Stomach (tissue), 9 donors: ENCODE measurements around the gene EEIG1. TPM values are rescaled to one million over a fixed set of nuclear protein-coding genes. Genes with fewer than 3 reads are reported as not detected.

Experiments
- DNase-seq, 2 donors: peaks; one replicate each; pipeline versions ENCODE4 v3.0.0 to v3.0.0-alpha.2; 2013 to 2019
- H3K27ac ChIP-seq, 5 donors: fragments of 200-600 bp in 4 of 5; sonication (generic) in 4 of 5; one replicate each; pipeline ENCODE4 v1.5.1; 2013 to 2019; ENCODE audit warnings: mild to moderate bottlenecking in 1 of 5, moderate library complexity in 1 of 5
- H3K27me3 ChIP-seq, 3 donors: fragments of 200-600 bp; sonication (generic); one replicate each; pipeline ENCODE4 v1.5.1; 2017 to 2019; ENCODE audit warnings: mixed run types in 1 of 3
- H3K36me3 ChIP-seq, 4 donors: fragments of 200-600 bp; sonication (generic); 1 replicate in 3 of 4; 2 replicates in 1 of 4; pipeline ENCODE4 v1.5.1; 2016 to 2019
- H3K4me1 ChIP-seq, 4 donors: fragments of 200-600 bp; sonication (generic); one replicate each; pipeline ENCODE4 v1.5.1; 2016 to 2019
- H3K4me3 ChIP-seq, 4 donors: fragments of 200-600 bp; sonication (generic) in 3 of 4; one replicate each; pipeline ENCODE4 v1.5.1; 2016 to 2019; ENCODE audit warnings: mild to moderate bottlenecking in 1 of 4
- H3K9me3 ChIP-seq, 4 donors: fragments of 200-600 bp; sonication (generic); one replicate each; pipeline ENCODE4 v1.5.1; 2016 to 2019
- CTCF ChIP-seq, 7 experiments: fragments of 450-650 bp in 4 of 7; fragments of 200-600 bp in 3 of 7; sonication (generic) in 3 of 7; IDR thresholded peaks; one replicate each; pipeline ENCODE4 v1.5.1; 2016 to 2019; ENCODE audit warnings: antibody characterized with exemption in 7 of 7, control low read depth in 2 of 7, mild to moderate bottlenecking in 1 of 7
- EP300 ChIP-seq: sonication (generic); formaldehyde crosslinking; IDR thresholded peaks from one replicate; pipeline ENCODE4 v1.6.1; 2017; ENCODE audit warnings: antibody characterized with exemption
- POLR2A ChIP-seq, 4 donors: fragments of 450-650 bp; IDR thresholded peaks; one replicate each; pipeline ENCODE4 v1.6.1; 2016; ENCODE audit warnings: antibody characterized with exemption in 4 of 4, control low read depth in 2 of 4, mild to moderate bottlenecking in 1 of 4, moderate library complexity in 1 of 4
- POLR2AphosphoS5 ChIP-seq, 3 donors: sonication (generic); formaldehyde crosslinking; IDR thresholded peaks; one replicate each; pipeline ENCODE4 v1.6.1; 2016; ENCODE audit warnings: antibody characterized with exemption in 3 of 3
- WGBS, 5 donors: extraction: QIAGEN DNeasy Blood & Tissue Kit in 3 of 5; methylation state at CpG; one replicate each; pipeline versions ENCODE4 v1.1.5 to v1.1.7; 2013 to 2018; 5-methylcytosine and 5-hydroxymethylcytosine counted together
- intact Hi-C: fragments of 100-400 bp; cut with DNase I; formaldehyde crosslinking; loops from one replicate; pipeline ENCODE4 v1.15.1; 2023; ENCODE audit warnings: low total_unique reads
- polyA plus RNA-seq, 3 donors: library from polyadenylated mRNA; stranded (reverse); fragments of 200-250 nt; gene quantifications; one replicate each; pipeline ENCODE4 v1.2.3, GENCODE V29; 2013
- total RNA-seq, 5 donors: library from RNA; depleted of rRNA; stranded (reverse); fragments of >200 nt; gene quantifications; one replicate each; pipeline versions ENCODE4 v1.1.0 to v1.2.3, GENCODE V29; 2014 to 2016
- donor health status: healthy with polysubstance abuse.
- donor health status: Bipolar disorder and iron deficiency.
- donor health status: healthy.

The EEIG1 gene
- total and polyA plus RNA-seq, 8 donors = 24.4 to 406 (median 75.8) TPM

- DNase-seq = no peak
- TF ChIP-seq EP300 = no peak
- TF ChIP-seq CTCF (IDR thresholded peaks at IDR 0.05) = no peak
- no peak for TF ChIP-seq POLR2A (IDR thresholded peaks at IDR 0.05)
- no peak for TF ChIP-seq POLR2AphosphoS5 (IDR thresholded peaks at IDR 0.05)
- intact Hi-C loops = no loop called here
- Histone ChIP-seq H3K27me3 (no peaks in the 10 kb centered on the region), H3K4me3 (no peak overlapping the region), H3K4me1 (peaks cover 56 to 90% (median 71%) of the 10 kb centered on the region in 4 donors), H3K36me3 (peaks cover 0 to 7% (median 0%) of the 10 kb centered on the region in 4 donors), H3K27ac (peak overlapping the region; percentile 12 to 99 (median 94)), H3K9me3 (no peaks in the 10 kb centered on the region)
- 85 to 92% (median 85%) methylated on average over 2 of the region's 2 CpGs for WGBS, 5 donors
These were observed 20.9 kb downstream of the EEIG1 start for GRCh38 chr9:127959841-127960409.

GRCh38 chr9:127959398-127959797 is 21.4 kb downstream of the EEIG1 start:
- TF ChIP-seq CTCF (IDR thresholded peaks at IDR 0.05) = no peak
- no peak for TF ChIP-seq POLR2AphosphoS5 (IDR thresholded peaks at IDR 0.05)
- no peak for TF ChIP-seq EP300
- no peak for TF ChIP-seq POLR2A (IDR thresholded peaks at IDR 0.05)
- Histone ChIP-seq H3K36me3 (peaks cover 0 to 7% (median 0%) of the 10 kb centered on the region in 4 donors), H3K9me3 (no peaks in the 10 kb centered on the region), H3K27me3 (no peaks in the 10 kb centered on the region), H3K4me1 (peaks cover 58 to 90% (median 71%) of the 10 kb centered on the region in 4 donors), H3K27ac (peak overlapping the region in 4 of 5 donors; percentile 63 to 99 (median 96)), H3K4me3 (no peak overlapping the region)
- WGBS, 5 donors = 91 to 95% (median 93%) methylated on average over 4 of the region's 4 CpGs
- DNase-seq = no peak
- intact Hi-C loops = no loop called here

GRCh38 chr9:127958728-127959127 is 22.1 kb downstream of the EEIG1 start:
- 85 to 98% (median 97%) methylated on average over 1 of the region's 1 CpG for WGBS, 5 donors
- Histone ChIP-seq H3K27ac (peak overlapping the region in 1 of 5 donors; percentile 97), H3K36me3 (peaks cover 0 to 7% (median 0%) of the 10 kb centered on the region in 4 donors), H3K4me3 (no peak overlapping the region), H3K27me3 (no peaks in the 10 kb centered on the region), H3K9me3 (no peaks in the 10 kb centered on the region), H3K4me1 (peaks cover 58 to 90% (median 71%) of the 10 kb centered on the region in 4 donors)
- intact Hi-C loops = no loop called here
- DNase-seq = no peak
- TF ChIP-seq POLR2AphosphoS5 (IDR thresholded peaks at IDR 0.05) = no peak
- no peak for TF ChIP-seq CTCF (IDR thresholded peaks at IDR 0.05)
- no peak for TF ChIP-seq EP300
- TF ChIP-seq POLR2A (IDR thresholded peaks at IDR 0.05) = no peak

- Histone ChIP-seq H3K4me1 (peaks cover 54 to 90% (median 63%) of the 10 kb centered on the region in 4 donors), H3K9me3 (no peaks in the 10 kb centered on the region), H3K27ac (peak overlapping the region; percentile 68 to 82 (median 77)), H3K27me3 (no peaks in the 10 kb centered on the region), H3K36me3 (peaks cover 0 to 13% (median 5%) of the 10 kb centered on the region in 4 donors), H3K4me3 (peak overlapping the region in 1 of 4 donors; percentile 6)
- WGBS, 5 donors = 29 to 45% (median 39%) methylated on average over 12 of the region's 12 CpGs
- intact Hi-C loops = no loop called here
- DNase-seq = peak; percentile 85 to 93
- TF ChIP-seq CTCF (IDR thresholded peaks at IDR 0.05) (peak in 4 of 7 experiments; percentile 25 to 68 (median 50)), EP300 (no peak), POLR2AphosphoS5 (IDR thresholded peaks at IDR 0.05) (peak in 2 of 3 donors; percentile 57 to 87), POLR2A (IDR thresholded peaks at IDR 0.05) (no peak)
These were observed 25.3 kb downstream of the EEIG1 start for GRCh38 chr9:127955294-127956015.
